ENCODE results near the gene CLPX.

CLPX gene

GRCh38 chr15:65215496-65215895, 30.4 kb upstream of the CLPX start:
- H3K9me3 ChIP-seq (ENCODE audit: insufficient read depth, low read depth, low read length): no peaks in the 10 kb centered on the region
- H3K4me1 ChIP-seq (ENCODE audit: insufficient read depth, low read length): no peaks in the 10 kb centered on the region
- H3K27ac ChIP-seq (ENCODE audit: low read length): no peak overlapping the region
- H3K4me3 ChIP-seq (ENCODE audit: low read length): no peak overlapping the region
- H3K36me3 ChIP-seq (ENCODE audit: insufficient read depth, low read depth, low read length): no peaks in the 10 kb centered on the region
- H3K27me3 ChIP-seq (ENCODE audit: insufficient read depth, low read length): no peaks in the 10 kb centered on the region
- no peak overlapping the region for H3K9ac ChIP-seq (ENCODE audit: low read depth, low read length)

DNA sequence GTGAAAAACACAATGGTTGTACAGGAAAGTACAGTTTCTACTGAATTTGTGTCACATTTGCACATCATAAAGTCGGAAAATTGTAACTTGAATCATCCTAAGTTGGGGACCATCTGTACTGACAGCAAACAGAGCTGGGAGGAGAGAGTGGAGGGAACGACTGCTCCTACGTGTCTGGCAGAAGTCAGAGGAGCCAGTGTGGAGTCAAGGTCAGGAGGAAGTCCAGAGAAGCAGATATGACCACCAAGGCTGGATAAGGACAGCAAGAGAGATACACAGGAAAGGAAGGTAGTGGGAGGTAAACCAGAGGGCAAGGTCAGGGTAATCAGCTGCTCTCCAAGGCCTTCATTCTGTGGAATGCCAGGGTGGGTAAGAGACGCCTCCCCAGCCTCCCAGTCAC, 28.9 kb upstream of the CLPX start:
- no peaks in the 10 kb centered on the region for H3K9me3 ChIP-seq (ENCODE audit: insufficient read depth, low read depth, low read length)
- H3K27me3 ChIP-seq (ENCODE audit: insufficient read depth, low read length): no peaks in the 10 kb centered on the region
- no peak overlapping the region for H3K27ac ChIP-seq (ENCODE audit: low read length)
- no peaks in the 10 kb centered on the region for H3K36me3 ChIP-seq (ENCODE audit: insufficient read depth, low read depth, low read length)
- no peaks in the 10 kb centered on the region for H3K4me1 ChIP-seq (ENCODE audit: insufficient read depth, low read length)
- no peak overlapping the region for H3K4me3 ChIP-seq (ENCODE audit: low read length)
- no peak overlapping the region for H3K9ac ChIP-seq (ENCODE audit: low read depth, low read length)

DNA sequence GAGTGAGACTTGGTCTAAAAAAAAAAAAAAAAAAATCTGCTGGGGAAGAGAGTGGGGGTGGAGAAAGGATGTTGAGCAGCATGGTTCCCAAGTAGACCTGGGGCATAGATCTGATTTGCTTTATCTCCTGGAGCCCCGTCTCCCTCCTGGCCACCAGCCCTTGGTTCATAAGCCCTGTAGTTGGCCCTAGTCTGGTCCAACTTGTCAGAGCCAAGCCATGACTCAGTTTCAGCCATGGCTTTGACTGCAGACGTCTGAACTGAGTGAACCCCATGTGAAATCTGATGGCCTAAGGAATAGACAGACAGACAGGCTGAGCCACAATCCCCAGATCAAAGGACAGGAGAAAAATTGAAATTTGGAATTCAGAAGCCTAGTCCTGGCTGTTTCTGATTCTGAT, 28.1 kb upstream of the CLPX start:
- H3K4me1 ChIP-seq (ENCODE audit: insufficient read depth, low read length): no peaks in the 10 kb centered on the region
- no peaks in the 10 kb centered on the region for H3K36me3 ChIP-seq (ENCODE audit: insufficient read depth, low read depth, low read length)
- no peak overlapping the region for H3K9ac ChIP-seq (ENCODE audit: low read depth, low read length)
- H3K27me3 ChIP-seq (ENCODE audit: insufficient read depth, low read length): no peaks in the 10 kb centered on the region
- H3K9me3 ChIP-seq (ENCODE audit: insufficient read depth, low read depth, low read length): no peaks in the 10 kb centered on the region
- H3K4me3 ChIP-seq (ENCODE audit: low read length): no peak overlapping the region
- H3K27ac ChIP-seq (ENCODE audit: low read length): no peak overlapping the region

GRCh38 chr15:65212097-65212496, 27.0 kb upstream of the CLPX start:
- H3K4me3 ChIP-seq (ENCODE audit: low read length): no peak overlapping the region
- H3K27ac ChIP-seq (ENCODE audit: low read length): no peak overlapping the region
- no peaks in the 10 kb centered on the region for H3K27me3 ChIP-seq (ENCODE audit: insufficient read depth, low read length)
- no peaks in the 10 kb centered on the region for H3K4me1 ChIP-seq (ENCODE audit: insufficient read depth, low read length)
- no peaks in the 10 kb centered on the region for H3K36me3 ChIP-seq (ENCODE audit: insufficient read depth, low read depth, low read length)
- no peaks in the 10 kb centered on the region for H3K9me3 ChIP-seq (ENCODE audit: insufficient read depth, low read depth, low read length)
- no peak overlapping the region for H3K9ac ChIP-seq (ENCODE audit: low read depth, low read length)

- no peaks in the 10 kb centered on the region for H3K9me3 ChIP-seq (ENCODE audit: insufficient read depth, low read depth, low read length)
- H3K36me3 ChIP-seq (ENCODE audit: insufficient read depth, low read depth, low read length): no peaks in the 10 kb centered on the region
- no peak overlapping the region for H3K4me3 ChIP-seq (ENCODE audit: low read length)
- no peaks in the 10 kb centered on the region for H3K27me3 ChIP-seq (ENCODE audit: insufficient read depth, low read length)
- H3K27ac ChIP-seq (ENCODE audit: low read length): no peak overlapping the region
- no peaks in the 10 kb centered on the region for H3K4me1 ChIP-seq (ENCODE audit: insufficient read depth, low read length)
- no peak overlapping the region for H3K9ac ChIP-seq (ENCODE audit: low read depth, low read length)
These were observed 26.4 kb upstream of the CLPX start for GRCh38 chr15:65211482-65211982.

DNA sequence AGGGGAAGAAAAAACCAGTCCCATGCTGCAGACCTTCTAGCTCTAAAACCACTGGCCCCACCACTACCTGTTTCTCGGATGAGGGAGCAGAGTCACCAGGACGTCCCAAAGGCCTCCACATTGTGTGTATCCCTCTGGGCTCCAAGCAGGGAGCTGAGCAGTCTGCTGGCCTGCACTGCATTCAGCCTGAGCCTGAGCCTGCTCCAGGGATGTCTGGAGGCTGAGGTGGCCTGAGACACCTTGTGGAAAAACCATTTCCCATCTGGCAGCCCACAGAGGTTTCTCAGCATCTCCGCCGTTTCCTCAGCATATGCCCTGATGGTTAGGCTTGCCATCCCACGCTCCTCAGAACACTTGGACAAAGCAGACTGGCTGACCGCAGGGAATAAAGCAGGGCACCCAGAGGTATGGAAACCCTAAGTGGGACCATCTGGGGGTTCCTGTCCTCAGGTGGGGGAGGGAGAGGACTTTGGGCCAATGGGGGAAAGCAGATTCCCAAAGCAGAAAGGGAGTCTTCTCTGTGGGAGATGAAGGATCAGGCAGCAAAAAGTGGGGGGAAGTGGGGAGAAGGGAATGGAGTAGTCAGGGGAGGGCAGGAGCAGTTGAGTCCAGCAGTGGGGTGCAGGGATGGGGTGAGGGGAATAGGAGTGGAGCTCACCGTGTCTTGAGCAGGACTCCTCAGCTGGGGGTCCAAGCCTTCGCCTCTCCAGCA, 25.8 kb upstream of the CLPX start, which contains the start of gene CILP:
Gene CILP (minus strand): TSS at position 704 of the 712 bp plus-strand sequence. CDS start 1,718 bp downstream, outside the sequence.
- no peaks in the 10 kb centered on the region for H3K27me3 ChIP-seq (ENCODE audit: insufficient read depth, low read length)
- no peaks in the 10 kb centered on the region for H3K9me3 ChIP-seq (ENCODE audit: insufficient read depth, low read depth, low read length)
- no peak within 1 kb of the TSS for H3K27ac ChIP-seq (ENCODE audit: low read length)
- H3K9ac ChIP-seq (ENCODE audit: low read depth, low read length): no peak within 1 kb of the TSS
- no peaks in the 10 kb centered on the region for H3K36me3 ChIP-seq (ENCODE audit: insufficient read depth, low read depth, low read length)
- H3K4me3 ChIP-seq (ENCODE audit: low read length): no peak within 1 kb of the TSS
- H3K4me1 ChIP-seq (ENCODE audit: insufficient read depth, low read length): no peaks in the 10 kb centered on the region

DNA sequence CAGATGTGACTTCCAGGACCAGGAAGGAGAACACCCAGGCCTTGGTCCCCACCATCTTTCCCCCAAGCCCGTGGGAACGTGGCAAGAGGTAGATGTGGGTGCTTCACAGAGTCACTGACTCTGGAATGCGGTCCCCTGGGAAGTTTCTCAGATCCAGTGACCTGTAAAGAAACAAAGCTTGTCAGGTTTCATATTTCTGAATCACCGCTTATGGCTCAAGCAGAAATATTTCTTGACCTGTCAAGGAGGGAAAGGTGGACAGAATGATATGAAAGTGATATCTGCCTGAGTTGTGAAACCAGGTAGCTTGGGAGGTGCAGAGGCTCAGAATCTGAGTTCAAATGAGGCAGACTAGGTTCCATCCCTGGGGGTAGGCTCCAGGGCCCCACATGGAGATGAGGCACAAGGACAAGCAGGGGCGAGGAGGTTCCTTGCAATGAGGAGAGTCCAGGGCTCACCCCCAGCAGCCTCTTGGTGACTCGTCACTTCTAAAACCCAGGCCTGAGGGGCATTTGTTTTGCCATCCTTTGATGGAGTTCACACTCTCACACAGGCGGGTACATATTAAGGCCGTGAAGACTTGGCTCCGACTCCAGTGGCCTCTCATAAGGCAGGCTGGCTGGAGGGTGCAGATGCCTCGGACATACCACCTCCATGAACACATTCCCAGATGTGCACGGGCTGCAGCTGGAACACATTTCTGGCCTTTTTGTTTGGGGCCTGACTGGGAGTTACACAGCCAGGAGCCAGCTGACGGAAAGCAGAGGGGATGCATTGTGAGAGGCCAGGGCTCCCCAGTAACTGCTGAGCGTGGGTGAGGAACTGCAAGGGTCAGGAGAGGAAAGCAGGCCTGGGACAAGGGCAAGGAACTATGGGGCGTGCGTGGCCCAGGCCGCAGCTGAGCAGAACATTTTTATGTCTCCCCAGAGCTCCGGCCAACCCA, 24.8 kb upstream of the CLPX start:
- Histone ChIP-seq H3K9me3 (ENCODE audit: insufficient read depth, low read depth, low read length) (no peaks in the 10 kb centered on the region), H3K9ac (ENCODE audit: low read depth, low read length) (no peak overlapping the region), H3K4me1 (ENCODE audit: insufficient read depth, low read length) (no peaks in the 10 kb centered on the region)

DNA sequence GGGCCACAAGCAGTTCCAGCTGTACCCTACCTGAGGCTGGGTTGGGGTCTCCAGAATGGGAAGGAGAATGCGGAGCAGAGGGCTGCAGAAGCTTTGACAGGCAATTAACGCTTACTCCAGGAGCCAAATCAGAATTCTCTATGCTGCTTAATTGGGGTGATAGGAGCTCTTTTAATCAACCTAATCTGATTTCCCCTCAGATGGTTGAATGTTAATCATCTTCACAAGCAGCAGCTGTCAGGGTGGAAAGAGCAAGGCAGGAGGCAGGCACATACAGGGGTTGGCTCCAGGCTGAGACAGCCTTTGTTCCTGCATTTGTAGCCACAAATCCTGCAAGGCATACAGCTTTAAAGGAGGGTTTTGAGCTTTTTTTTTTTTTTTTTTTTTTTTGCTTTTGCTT, 23.5 kb upstream of the CLPX start:
- no peaks in the 10 kb centered on the region for H3K9me3 ChIP-seq (ENCODE audit: insufficient read depth, low read depth, low read length)
- no peak overlapping the region for H3K9ac ChIP-seq (ENCODE audit: low read depth, low read length)
- no peaks in the 10 kb centered on the region for H3K27me3 ChIP-seq (ENCODE audit: insufficient read depth, low read length)
- no peak overlapping the region for H3K27ac ChIP-seq (ENCODE audit: low read length)
- H3K4me1 ChIP-seq (ENCODE audit: insufficient read depth, low read length): no peaks in the 10 kb centered on the region
- no peaks in the 10 kb centered on the region for H3K36me3 ChIP-seq (ENCODE audit: insufficient read depth, low read depth, low read length)
- no peak overlapping the region for H3K4me3 ChIP-seq (ENCODE audit: low read length)

More for the DNA sequence above, 24.8 kb upstream of the CLPX start:
- no peaks in the 10 kb centered on the region for H3K27me3 ChIP-seq (ENCODE audit: insufficient read depth, low read length)
- no peak overlapping the region for H3K27ac ChIP-seq (ENCODE audit: low read length)
- no peak overlapping the region for H3K4me3 ChIP-seq (ENCODE audit: low read length)
- no peaks in the 10 kb centered on the region for H3K36me3 ChIP-seq (ENCODE audit: insufficient read depth, low read depth, low read length)

GRCh38 chr15:65207280-65207840, 22.2 kb upstream of the CLPX start:
- no peak overlapping the region for H3K27ac ChIP-seq (ENCODE audit: low read length)
- no peaks in the 10 kb centered on the region for H3K9me3 ChIP-seq (ENCODE audit: insufficient read depth, low read depth, low read length)
- H3K4me1 ChIP-seq (ENCODE audit: insufficient read depth, low read length): no peaks in the 10 kb centered on the region
- no peak overlapping the region for H3K4me3 ChIP-seq (ENCODE audit: low read length)
- no peaks in the 10 kb centered on the region for H3K36me3 ChIP-seq (ENCODE audit: insufficient read depth, low read depth, low read length)
- no peak overlapping the region for H3K9ac ChIP-seq (ENCODE audit: low read depth, low read length)
- H3K27me3 ChIP-seq (ENCODE audit: insufficient read depth, low read length): no peaks in the 10 kb centered on the region

DNA sequence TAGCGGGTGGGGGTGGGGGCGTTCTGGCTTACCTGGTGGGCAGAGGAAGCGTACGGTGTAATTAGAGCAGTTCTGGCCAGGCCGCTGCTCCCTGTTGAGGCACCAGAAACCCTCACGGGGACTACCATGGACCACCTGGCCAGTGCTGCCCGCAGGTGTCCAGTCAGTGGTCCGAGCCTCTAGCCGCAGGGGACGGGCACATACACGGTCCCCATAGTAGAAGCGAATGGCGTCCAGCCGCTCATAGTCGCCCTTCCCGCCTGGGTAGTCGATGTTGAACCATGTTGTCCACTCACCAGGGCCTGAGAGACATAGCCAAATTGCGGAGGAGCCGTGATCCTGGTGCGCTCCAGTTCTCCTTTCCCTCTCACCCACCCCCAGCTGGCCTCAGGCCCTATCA, 21.6 kb upstream of the CLPX start:
- Histone ChIP-seq H3K27ac (ENCODE audit: low read length) (no peak overlapping the region), H3K9me3 (ENCODE audit: insufficient read depth, low read depth, low read length) (no peaks in the 10 kb centered on the region), H3K4me1 (ENCODE audit: insufficient read depth, low read length) (no peaks in the 10 kb centered on the region), H3K9ac (ENCODE audit: low read depth, low read length) (no peak overlapping the region), H3K36me3 (ENCODE audit: insufficient read depth, low read depth, low read length) (no peaks in the 10 kb centered on the region), H3K27me3 (ENCODE audit: insufficient read depth, low read length) (no peaks in the 10 kb centered on the region), H3K4me3 (ENCODE audit: low read length) (no peak overlapping the region)

DNA sequence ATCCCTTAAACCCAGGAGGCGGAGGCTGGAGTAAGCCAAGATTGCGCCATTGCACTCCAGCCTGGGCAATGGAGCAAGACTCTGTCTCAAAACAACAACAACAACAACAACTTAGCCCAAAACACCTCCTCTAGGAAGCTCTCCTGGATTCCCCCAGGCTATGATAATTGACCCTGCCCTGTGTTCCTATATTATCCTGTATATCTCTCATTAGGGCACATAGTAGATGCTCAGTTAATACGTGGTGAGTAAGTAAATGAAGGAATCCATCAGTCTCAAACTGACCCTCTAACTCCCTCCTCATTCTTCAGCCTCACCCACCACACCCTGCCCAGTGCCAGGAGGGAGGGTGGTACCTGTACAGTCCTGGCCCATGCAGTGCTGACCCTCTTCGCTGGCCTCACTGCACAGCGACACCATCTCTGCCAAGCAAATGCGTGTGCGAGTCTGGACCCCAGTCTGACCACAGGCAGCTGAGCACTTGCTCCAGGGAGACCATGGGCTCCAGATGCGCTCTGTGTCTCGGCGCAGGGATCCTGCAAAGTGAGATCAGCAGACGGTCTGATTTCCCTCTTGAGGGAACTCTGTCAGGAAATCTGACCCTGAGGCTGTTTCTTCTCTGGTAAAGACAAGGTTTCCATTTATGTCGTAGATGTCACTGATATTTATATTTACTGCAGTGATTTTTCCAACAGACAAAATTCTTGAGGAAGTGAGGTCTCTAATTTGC, 20.0 kb upstream of the CLPX start:
- Histone ChIP-seq H3K4me3 (ENCODE audit: low read length) (no peak overlapping the region), H3K27ac (ENCODE audit: low read length) (no peak overlapping the region), H3K36me3 (ENCODE audit: insufficient read depth, low read depth, low read length) (no peaks in the 10 kb centered on the region), H3K4me1 (ENCODE audit: insufficient read depth, low read length) (no peaks in the 10 kb centered on the region), H3K27me3 (ENCODE audit: insufficient read depth, low read length) (no peaks in the 10 kb centered on the region), H3K9ac (ENCODE audit: low read depth, low read length) (no peak overlapping the region), H3K9me3 (ENCODE audit: insufficient read depth, low read depth, low read length) (no peaks in the 10 kb centered on the region)

Measured in iPS-20b (cell line).